ENCODE data around the gene TEX48.

The TEX48 gene

DNA sequence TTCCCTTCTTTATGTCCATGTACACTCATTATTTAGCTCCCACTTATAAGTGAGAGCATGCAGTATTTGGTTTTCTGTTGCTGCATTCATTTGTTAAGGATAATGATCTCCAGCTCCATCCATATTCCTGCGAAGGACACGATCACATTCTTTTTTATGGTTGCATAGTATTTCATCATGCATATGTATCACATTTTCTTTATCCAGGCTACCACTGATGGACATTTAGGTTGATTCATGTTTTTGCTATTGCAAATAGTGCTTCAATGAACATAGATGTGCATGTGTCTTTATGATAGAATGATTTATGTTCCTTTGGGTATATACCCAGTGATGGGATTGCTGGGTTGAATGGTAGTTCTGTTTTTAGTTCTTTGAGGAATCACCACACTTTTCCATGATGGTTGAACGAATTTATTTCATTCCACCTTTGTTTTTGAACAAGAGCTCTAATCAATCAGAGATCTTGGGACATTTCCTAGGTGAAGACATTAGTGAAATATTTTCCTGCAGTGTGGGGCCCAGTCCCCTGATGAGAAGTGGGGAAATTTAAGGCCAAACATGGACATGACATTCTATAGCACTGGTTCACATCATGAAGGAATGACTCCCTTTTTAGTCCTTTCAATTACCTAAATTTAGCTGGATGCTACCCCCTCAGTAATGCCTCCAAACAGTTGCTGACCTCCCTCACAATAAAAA, 7.1 kb upstream of the TEX48 start:
- TF ChIP-seq SIN3A (IDR thresholded peaks at IDR 0.05; ENCODE audit: borderline replicate concordance, insufficient read depth, low read length) (no peak), POLR2AphosphoS5 (IDR thresholded peaks at IDR 0.05; ENCODE audit: low read depth, low read length) (no peak), TAF1 (IDR thresholded peaks at IDR 0.05; ENCODE audit: borderline replicate concordance, insufficient read depth, low read length) (no peak), FOXP2 (optimal IDR thresholded peaks at IDR 0.05; ENCODE audit: borderline replicate concordance, extremely low read depth, extremely low read length, insufficient read depth) (no peak)
- TF ChIP-seq, protein P1, sequence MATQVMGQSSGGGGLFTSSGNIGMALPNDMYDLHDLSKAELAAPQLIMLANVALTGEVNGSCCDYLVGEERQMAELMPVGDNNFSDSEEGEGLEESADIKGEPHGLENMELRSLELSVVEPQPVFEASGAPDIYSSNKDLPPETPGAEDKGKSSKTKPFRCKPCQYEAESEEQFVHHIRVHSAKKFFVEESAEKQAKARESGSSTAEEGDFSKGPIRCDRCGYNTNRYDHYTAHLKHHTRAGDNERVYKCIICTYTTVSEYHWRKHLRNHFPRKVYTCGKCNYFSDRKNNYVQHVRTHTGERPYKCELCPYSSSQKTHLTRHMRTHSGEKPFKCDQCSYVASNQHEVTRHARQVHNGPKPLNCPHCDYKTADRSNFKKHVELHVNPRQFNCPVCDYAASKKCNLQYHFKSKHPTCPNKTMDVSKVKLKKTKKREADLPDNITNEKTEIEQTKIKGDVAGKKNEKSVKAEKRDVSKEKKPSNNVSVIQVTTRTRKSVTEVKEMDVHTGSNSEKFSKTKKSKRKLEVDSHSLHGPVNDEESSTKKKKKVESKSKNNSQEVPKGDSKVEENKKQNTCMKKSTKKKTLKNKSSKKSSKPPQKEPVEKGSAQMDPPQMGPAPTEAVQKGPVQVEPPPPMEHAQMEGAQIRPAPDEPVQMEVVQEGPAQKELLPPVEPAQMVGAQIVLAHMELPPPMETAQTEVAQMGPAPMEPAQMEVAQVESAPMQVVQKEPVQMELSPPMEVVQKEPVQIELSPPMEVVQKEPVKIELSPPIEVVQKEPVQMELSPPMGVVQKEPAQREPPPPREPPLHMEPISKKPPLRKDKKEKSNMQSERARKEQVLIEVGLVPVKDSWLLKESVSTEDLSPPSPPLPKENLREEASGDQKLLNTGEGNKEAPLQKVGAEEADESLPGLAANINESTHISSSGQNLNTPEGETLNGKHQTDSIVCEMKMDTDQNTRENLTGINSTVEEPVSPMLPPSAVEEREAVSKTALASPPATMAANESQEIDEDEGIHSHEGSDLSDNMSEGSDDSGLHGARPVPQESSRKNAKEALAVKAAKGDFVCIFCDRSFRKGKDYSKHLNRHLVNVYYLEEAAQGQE (IDR thresholded peaks at IDR 0.05; ENCODE audit: insufficient read depth in 1 of 2, low read depth in 2 of 2, low read length in 2 of 2) = no peak

GRCh38 chr9:114688379-114688778, 6.4 kb upstream of the TEX48 start:
- TF ChIP-seq FOXP2 (optimal IDR thresholded peaks at IDR 0.05; ENCODE audit: borderline replicate concordance, extremely low read depth, extremely low read length, insufficient read depth) (no peak), TAF1 (IDR thresholded peaks at IDR 0.05; ENCODE audit: borderline replicate concordance, insufficient read depth, low read length) (no peak), POLR2AphosphoS5 (IDR thresholded peaks at IDR 0.05; ENCODE audit: low read depth, low read length) (no peak), SIN3A (IDR thresholded peaks at IDR 0.05; ENCODE audit: borderline replicate concordance, insufficient read depth, low read length) (no peak)
- TF ChIP-seq, protein P1 (IDR thresholded peaks at IDR 0.05; ENCODE audit: insufficient read depth in 1 of 2, low read depth in 2 of 2, low read length in 2 of 2) = no peak

DNA sequence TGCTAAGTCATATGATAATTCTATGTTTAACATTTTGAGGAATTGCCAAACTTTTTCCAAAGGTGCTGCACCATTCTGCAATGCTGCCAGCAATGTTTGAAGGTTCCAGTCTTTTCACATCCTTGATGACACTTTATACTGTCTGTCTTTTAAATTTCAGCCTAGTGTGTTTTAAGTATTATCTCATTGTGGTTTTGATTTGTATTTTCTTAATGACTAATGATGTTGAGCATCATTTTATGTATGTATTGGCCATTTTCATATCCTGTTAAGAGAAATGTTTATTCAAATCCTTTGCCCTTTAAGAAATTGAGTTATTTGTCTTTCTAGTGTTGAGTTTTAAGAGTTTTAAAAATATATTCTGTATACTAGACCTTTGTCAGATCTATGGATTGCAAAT, 5.0 kb upstream of the TEX48 start:
- TF ChIP-seq FOXP2 (optimal IDR thresholded peaks at IDR 0.05; ENCODE audit: borderline replicate concordance, extremely low read depth, extremely low read length, insufficient read depth) (no peak), POLR2AphosphoS5 (IDR thresholded peaks at IDR 0.05; ENCODE audit: low read depth, low read length) (no peak), SIN3A (IDR thresholded peaks at IDR 0.05; ENCODE audit: borderline replicate concordance, insufficient read depth, low read length) (no peak), TAF1 (IDR thresholded peaks at IDR 0.05; ENCODE audit: borderline replicate concordance, insufficient read depth, low read length) (no peak)
- TF ChIP-seq, protein P1 (IDR thresholded peaks at IDR 0.05; ENCODE audit: insufficient read depth in 1 of 2, low read depth in 2 of 2, low read length in 2 of 2) = no peak

DNA sequence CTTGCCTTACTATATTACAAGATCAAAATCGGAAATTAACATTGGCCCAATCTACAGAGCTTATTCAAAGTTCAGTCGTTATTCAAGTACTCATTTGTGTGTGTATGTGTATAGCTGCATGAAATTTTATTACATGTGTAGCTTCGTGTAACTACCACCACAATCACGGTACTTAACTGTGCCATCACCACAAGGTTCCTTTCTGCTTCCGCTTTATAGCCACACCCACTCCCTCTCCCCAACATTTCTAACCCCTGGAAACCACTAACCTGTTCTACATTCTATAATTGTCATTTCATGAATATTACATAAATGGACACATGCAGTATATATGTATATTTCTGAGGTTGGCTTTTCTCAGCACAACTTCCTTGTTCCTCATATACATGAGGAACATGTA, 4.0 kb upstream of the TEX48 start:
- TF ChIP-seq FOXP2 (optimal IDR thresholded peaks at IDR 0.05; ENCODE audit: borderline replicate concordance, extremely low read depth, extremely low read length, insufficient read depth) (no peak), SIN3A (IDR thresholded peaks at IDR 0.05; ENCODE audit: borderline replicate concordance, insufficient read depth, low read length) (no peak), TAF1 (IDR thresholded peaks at IDR 0.05; ENCODE audit: borderline replicate concordance, insufficient read depth, low read length) (no peak), POLR2AphosphoS5 (IDR thresholded peaks at IDR 0.05; ENCODE audit: low read depth, low read length) (no peak)
- TF ChIP-seq, protein P1 (IDR thresholded peaks at IDR 0.05; ENCODE audit: insufficient read depth in 1 of 2, low read depth in 2 of 2, low read length in 2 of 2) = no peak

Measured in PFSK-1 (cell line).